GM18505 (cell line): ENCODE measurements around the gene GALM.
"Not testable (repeated sequence)": the region's sequence is repeated elsewhere in the genome, so short reads cannot be mapped to it uniquely, and the experiment has no call there.

Experiments used
- ATAC-seq: cut with Tn5 transposase; IDR thresholded peaks from one replicate; pipeline ENCODE4 v1.9.1; 2021; ENCODE audit not compliant: unreplicated experiment
- POLR2A ChIP-seq: IDR thresholded peaks from 4 replicates; pipeline ENCODE4 v1.6.1; 2011; ENCODE audit warnings: borderline replicate concordance; ENCODE audit not compliant: insufficient read depth, insufficient read length; ENCODE audit errors: extremely low read depth

The GALM gene

GRCh38 chr2:38655441-38655840 is 10.5 kb upstream of the GALM start:
- no peak for ATAC-seq
- no peak for TF ChIP-seq POLR2A

DNA sequence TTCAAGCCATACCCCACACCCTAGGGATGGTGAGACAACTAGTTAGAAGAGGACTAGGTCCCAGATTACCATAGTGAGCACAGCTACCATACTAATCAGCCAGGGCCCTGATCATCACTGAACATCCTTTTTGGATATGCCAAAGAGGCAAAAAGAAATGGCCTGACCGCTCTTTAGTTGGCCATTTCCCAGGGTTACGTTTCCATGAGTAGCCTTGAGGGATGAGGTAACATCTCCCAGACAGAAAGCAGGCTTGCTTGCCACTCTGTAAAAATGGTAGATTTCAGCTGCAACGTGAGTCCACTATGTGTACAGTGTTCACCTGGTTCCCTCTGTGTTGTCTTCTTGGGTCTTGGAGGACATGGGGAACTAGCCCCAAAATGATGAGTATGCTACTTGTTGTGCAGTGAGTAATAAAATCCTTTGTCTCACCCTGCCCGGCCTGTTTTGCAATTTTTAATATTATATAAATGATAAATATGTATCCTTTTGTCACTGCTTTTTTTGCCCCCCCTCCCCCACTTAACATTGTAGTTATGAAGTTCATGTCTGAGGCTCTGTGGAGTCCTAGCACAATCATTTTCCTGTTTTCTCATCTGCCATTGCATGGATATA is 8.9 kb upstream of the GALM start:
- no peak for TF ChIP-seq POLR2A
- ATAC-seq: no peak

GRCh38 chr2:38658613-38659012 is 7.3 kb upstream of the GALM start:
- TF ChIP-seq POLR2A: no peak
- no peak for ATAC-seq

- no peak for ATAC-seq
- no peak for TF ChIP-seq POLR2A
These were observed 6.8 kb upstream of the GALM start for GRCh38 chr2:38659115-38659514.

- ATAC-seq: no peak
- no peak for TF ChIP-seq POLR2A
These were observed 5.6 kb upstream of the GALM start for GRCh38 chr2:38660282-38660681.

- no peak for ATAC-seq
- TF ChIP-seq POLR2A: no peak
These were observed 4.6 kb upstream of the GALM start for GRCh38 chr2:38661306-38661705.

DNA sequence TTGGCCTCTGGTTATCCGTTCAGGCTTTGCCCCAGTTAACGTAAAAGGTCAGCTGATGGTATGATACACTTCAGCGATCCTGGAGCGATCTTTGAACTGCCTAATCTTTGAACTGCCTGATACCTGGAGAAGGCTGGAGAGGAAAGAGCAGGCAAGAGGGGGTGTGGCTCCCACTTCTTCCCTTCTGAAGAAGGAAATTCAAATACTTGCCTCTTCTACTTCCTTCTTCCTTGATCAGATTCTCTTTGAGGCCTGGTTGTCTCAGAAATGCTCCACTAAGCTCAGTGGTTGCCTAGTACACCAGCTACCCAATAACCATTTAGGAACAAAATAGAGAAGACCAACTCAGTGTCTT is 619 bp downstream of the GALM start:
- peak; percentile 35 for ATAC-seq
- no peak for TF ChIP-seq POLR2A

- no peak for TF ChIP-seq POLR2A
- ATAC-seq: no peak
These were observed 2.2 kb downstream of the GALM start for GRCh38 chr2:38668092-38668491.

DNA sequence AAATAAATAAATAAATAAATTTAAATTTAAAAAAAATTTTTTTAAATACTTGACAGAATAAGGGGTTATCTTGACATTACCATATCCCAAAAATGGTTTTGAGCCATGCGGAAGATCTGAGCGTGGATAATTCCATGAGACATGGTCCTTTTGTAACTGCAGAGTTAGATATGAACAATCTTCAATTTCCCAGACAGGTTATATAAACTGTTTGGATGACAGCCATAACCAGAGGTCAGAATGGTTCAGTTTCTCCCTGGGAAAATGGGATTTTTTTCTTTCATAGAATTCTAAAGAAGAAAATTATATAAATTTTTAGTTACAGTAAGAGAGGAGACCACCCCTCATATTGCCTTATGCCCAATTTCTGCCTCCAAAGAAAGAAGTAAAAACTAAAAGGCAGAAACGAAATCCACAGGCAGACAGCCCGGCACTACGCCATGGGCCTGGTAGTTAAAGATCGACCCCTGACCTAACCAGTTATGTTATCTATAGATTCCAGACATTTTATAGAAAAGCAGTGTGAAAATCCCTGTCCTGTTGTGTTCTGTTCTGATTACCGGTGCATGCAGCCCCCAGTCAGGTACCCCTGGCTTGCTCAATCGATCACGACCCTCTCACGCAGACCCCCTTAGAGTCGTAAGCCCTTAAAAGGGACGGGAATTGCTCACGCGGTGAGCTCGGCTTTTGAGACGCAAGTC is 3.0 kb downstream of the GALM start:
- TF ChIP-seq POLR2A: no peak
- no peak for ATAC-seq

DNA sequence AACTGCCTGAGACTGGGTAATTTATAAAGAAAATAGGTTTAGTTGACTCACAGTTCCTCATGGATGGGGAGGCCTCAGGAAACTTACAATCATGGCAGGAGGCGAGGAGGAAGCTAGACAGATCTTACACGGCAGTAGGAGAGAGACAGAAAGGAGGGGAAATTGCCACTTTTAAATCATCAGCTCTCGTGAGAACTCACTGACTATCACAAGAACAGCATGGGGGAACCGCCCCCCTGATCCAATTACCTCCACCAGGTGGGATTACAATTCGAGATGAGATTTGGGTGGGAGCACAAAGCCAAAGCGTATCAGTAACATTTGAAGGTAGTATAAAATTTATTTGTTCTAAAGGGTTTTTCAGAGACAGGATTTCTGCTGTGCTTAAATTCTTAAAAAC is 5.4 kb downstream of the GALM start:
- TF ChIP-seq POLR2A: no peak
- no peak for ATAC-seq

GRCh38 chr2:38671946-38672345 is 6.0 kb downstream of the GALM start:
- no peak for TF ChIP-seq POLR2A
- ATAC-seq: no peak

DNA sequence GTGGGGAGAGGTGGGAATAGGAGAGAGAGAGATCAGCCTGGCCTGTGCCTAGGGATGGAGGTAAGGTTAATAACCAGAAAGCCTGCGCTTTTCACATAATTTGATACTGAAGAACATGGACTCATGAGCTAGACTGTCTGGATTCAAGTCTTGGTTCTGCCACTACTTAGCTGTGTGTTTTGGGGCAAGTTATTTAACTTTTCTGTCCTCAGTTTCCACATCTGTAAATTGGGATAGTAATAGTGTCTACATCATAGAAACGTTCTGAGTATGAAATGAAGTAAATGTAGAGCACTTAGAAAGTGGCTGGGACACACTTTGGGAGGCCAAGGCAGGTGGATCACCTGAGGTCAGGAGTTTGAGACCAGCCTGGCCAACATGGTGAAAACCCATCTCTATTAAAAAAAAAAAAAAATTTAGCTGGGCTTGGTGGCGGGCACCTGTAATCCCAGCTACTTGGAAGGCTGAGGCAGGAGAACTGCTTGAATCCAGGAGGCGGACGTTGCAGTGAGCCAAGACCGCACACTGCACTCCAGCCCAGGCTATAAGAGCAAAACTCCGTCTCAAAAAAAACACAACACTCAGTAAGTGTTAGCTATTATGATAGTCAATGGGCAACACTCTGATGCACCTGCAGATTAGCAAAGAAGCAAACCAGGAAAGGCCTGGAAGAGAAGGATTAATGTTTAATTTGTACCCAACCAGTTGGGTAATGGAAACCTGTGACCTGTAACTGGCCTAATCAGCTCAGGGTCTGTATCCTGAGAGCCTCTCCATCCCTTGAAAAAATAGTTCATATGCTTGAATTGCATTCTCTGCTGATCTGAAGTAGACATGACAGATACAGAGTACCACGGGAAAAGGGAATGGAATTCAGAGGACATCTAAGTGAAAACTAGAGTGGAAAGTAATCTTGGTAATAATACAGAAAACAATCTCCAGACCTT is 6.8 kb downstream of the GALM start:
- no peak for ATAC-seq
- TF ChIP-seq POLR2A: no peak

DNA sequence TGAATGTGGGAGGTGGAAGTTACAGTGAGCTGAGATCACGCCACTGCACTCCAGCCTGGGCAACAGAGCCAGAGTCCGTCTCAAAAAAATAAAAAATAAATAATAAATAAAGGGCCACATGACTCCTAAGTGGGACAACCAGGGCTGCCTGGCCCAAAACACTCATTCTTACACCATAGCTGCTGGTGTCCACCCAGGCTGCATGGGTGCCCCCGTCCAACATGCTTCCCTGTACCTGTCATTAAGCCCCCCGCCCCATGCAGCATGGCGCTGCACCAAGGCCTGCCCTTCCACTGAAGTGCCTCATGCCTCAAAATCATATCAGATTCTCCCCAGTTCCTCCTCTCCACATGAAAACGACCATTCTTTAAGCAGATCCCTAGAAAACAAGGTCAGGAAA is 10.8 kb downstream of the GALM start:
- ATAC-seq: no peak
- TF ChIP-seq POLR2A: no peak

DNA sequence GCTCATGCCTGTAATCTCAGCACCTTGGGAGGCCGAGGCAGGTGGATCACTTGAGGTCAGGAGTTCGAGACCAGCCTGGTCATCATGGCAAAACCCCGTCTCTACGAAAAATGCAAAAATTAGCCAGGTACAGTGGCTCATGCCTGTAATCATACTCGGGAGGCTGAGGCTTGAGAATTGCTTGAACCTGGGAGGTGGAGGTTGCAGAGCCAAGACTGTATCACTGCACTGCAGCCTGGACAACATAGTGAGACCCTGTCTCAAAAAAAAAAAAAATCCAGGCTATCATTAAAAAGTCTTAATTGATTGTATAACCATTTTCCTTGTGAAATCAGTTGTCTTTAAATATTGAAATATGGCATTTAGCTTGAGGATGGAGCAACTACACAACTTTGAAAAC is 15.0 kb downstream of the GALM start:
- not testable (repeated sequence) for ATAC-seq

DNA sequence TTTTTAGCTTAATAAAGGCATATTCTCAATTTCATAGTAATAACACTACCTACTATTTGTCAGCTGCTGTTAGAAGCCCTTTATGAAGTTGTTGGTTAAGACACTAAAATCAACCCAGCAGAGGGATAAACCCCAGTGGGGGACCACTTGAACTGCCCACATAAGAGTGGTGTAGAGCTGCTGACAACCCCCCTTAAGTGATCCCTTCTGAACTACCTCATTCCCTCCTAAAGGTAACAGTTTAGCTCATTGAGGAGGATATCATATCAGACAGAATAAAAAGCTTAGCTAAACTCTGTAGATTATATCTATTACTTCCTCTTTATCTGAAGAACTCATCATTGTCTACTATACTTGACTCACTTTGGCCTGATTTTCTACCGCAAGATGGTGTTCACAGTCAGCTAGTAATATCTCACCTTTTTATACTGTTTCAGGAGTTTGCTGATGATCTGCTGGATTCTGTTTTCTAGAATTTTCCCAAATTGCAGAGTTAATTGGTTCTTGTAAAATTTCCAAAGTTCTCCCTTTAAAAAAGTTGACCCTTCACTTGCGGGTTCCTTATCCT is 16.2 kb downstream of the GALM start:
- no peak for ATAC-seq
- no peak for TF ChIP-seq POLR2A

- not testable (repeated sequence) for ATAC-seq
These were observed 16.7 kb downstream of the GALM start for GRCh38 chr2:38682620-38683019.
